Endometrial microvascular endothelial cells (primary cell): ENCODE measurements around the gene SEPTIN3. TPM values are rescaled to one million over a fixed set of nuclear protein-coding genes. Genes with fewer than 3 reads are reported as not detected.

Experiments used
- in situ Hi-C: cut with HindIII; loops from 2 replicates; pipeline ENCODE4 v1.10.0; 2017; ENCODE audit warnings: low sequenced_read_pairs, low pct_unique_long_range_greater_than_20kb; ENCODE audit errors: inconsistent ontology term
- total RNA-seq: library from RNA; depleted of rRNA; stranded (reverse); fragments of >200 nt; gene quantifications from one replicate; pipeline ENCODE4 v1.2.3, GENCODE V29; 2015; ENCODE audit errors: inconsistent ontology term

Gene SEPTIN3
- total RNA-seq, 1 donor from 2014 or later = not detected

GRCh38 chr22:42000466-42000865 lies 31.2 kb downstream of the SEPTIN3 start:
- in situ Hi-C loops = no loop called here

- in situ Hi-C loops = no loop called here
Observed at GRCh38 chr22:42001121-42001520, 31.9 kb downstream of the SEPTIN3 start.

- in situ Hi-C loops = no loop called here
Observed at GRCh38 chr22:42001706-42002105, 32.5 kb downstream of the SEPTIN3 start.

- in situ Hi-C loops = no loop called here
Observed at GRCh38 chr22:42007922-42008321, 38.7 kb downstream of the SEPTIN3 start.

- in situ Hi-C loops = no loop called here
Observed at GRCh38 chr22:42010778-42011177, 41.5 kb downstream of the SEPTIN3 start.

GRCh38 chr22:42013385-42013784 lies 44.1 kb downstream of the SEPTIN3 start:
- in situ Hi-C loops = no loop called here

- in situ Hi-C loops = no loop called here
Observed at GRCh38 chr22:42016111-42016510, 46.9 kb downstream of the SEPTIN3 start.

- in situ Hi-C loops = no loop called here
Observed at GRCh38 chr22:42018224-42018623, 49.0 kb downstream of the SEPTIN3 start.

Other genes starting within 250 kb of the SEPTIN3 start
- gene CCDC134, start 168.8 kb upstream of the SEPTIN3 start, total RNA-seq = 15.1 TPM
- gene SREBF2, start 136.3 kb upstream of the SEPTIN3 start, total RNA-seq = 31.7 TPM
- gene SHISA8, start 54.4 kb upstream of the SEPTIN3 start, total RNA-seq = not detected
- not detected for gene TNFRSF13C, start 42.6 kb upstream of the SEPTIN3 start, total RNA-seq
- 42.8 TPM for gene CENPM, start 22.3 kb upstream of the SEPTIN3 start, total RNA-seq
- not detected for gene WBP2NL, start 29.3 kb downstream of the SEPTIN3 start, total RNA-seq
- gene NAGA, start 101.4 kb downstream of the SEPTIN3 start, total RNA-seq = 79.9 TPM
- 26.9 TPM for gene PHETA2, start 104.8 kb downstream of the SEPTIN3 start, total RNA-seq
- 0.56 TPM for gene SMDT1, start 110.3 kb downstream of the SEPTIN3 start, total RNA-seq
- 102 TPM for gene NDUFA6, start 121.3 kb downstream of the SEPTIN3 start, total RNA-seq
- gene CYP2D6, start 161.4 kb downstream of the SEPTIN3 start, total RNA-seq = not detected